GM20431 (cell line): Measurements from ENCODE around the gene LTF.

Experiments used
- in situ Hi-C: fragments of 300-500 bp; cut with MseI, MboI; formaldehyde crosslinking; loops from one replicate; pipeline ENCODE4 v1.15.0; 2020; ENCODE audit warnings: low sequenced_read_pairs; ENCODE audit not compliant: unreplicated experiment

Gene LTF

GRCh38 chr3:46400000-46400734, 64.5 kb downstream of the LTF start:
- in situ Hi-C loops = loop anchor here (25.0 kb wide), 1 partner anchor 638 kb away; no protein-coding TSS in a partner anchor

- in situ Hi-C loops = loop anchor here (25.0 kb wide), 1 partner anchor 637 kb away; no protein-coding TSS in a partner anchor
These were observed 65.1 kb downstream of the LTF start for GRCh38 chr3:46399557-46399956.

GRCh38 chr3:46399098-46399497, 65.6 kb downstream of the LTF start:
- in situ Hi-C loops = loop anchor here (25.0 kb wide), 1 partner anchor 637 kb away; no protein-coding TSS in a partner anchor

GRCh38 chr3:46398186-46398955, 66.3 kb downstream of the LTF start:
- in situ Hi-C loops = loop anchor here (25.0 kb wide), 1 partner anchor 636 kb away; no protein-coding TSS in a partner anchor

- in situ Hi-C loops = loop anchor here (25.0 kb wide), 1 partner anchor 635 kb away; no protein-coding TSS in a partner anchor
These were observed 67.6 kb downstream of the LTF start for GRCh38 chr3:46397111-46397510.

- in situ Hi-C loops = loop anchor here (25.0 kb wide), 1 partner anchor 634 kb away; no protein-coding TSS in a partner anchor
These were observed 68.8 kb downstream of the LTF start for GRCh38 chr3:46395766-46396530.

GRCh38 chr3:46395210-46395661, 69.5 kb downstream of the LTF start:
- in situ Hi-C loops = loop anchor here (25.0 kb wide), 1 partner anchor 633 kb away; no protein-coding TSS in a partner anchor

GRCh38 chr3:46393554-46394434, 70.9 kb downstream of the LTF start:
- in situ Hi-C loops = loop anchor here (25.0 kb wide), 1 partner anchor 631 kb away; no protein-coding TSS in a partner anchor

- in situ Hi-C loops = loop anchor here (25.0 kb wide), 1 partner anchor 631 kb away; no protein-coding TSS in a partner anchor
These were observed 71.7 kb downstream of the LTF start for GRCh38 chr3:46393011-46393410.

- in situ Hi-C loops = loop anchor here (25.0 kb wide), 1 partner anchor 629 kb away; no protein-coding TSS in a partner anchor
These were observed 73.2 kb downstream of the LTF start for GRCh38 chr3:46391526-46391925.

- in situ Hi-C loops = loop anchor here (10.0 to 25.0 kb wide), 2 partner anchors 305 to 627 kb away; no protein-coding TSS in a partner anchor
These were observed 75.4 kb downstream of the LTF start for GRCh38 chr3:46389306-46389705.

GRCh38 chr3:46388847-46389246, 75.9 kb downstream of the LTF start:
- in situ Hi-C loops = loop anchor here (10.0 to 25.0 kb wide), 2 partner anchors 304 to 627 kb away; no protein-coding TSS in a partner anchor

- in situ Hi-C loops = loop anchor here (10.0 to 25.0 kb wide), 2 partner anchors 301 to 624 kb away; no protein-coding TSS in a partner anchor
These were observed 78.5 kb downstream of the LTF start for GRCh38 chr3:46386205-46386604.
